Erythroblast (primary cell): ENCODE results near the gene OSBPL9.

ENCODE experiments used
- GATA1 ChIP-seq: IDR thresholded peaks from 2 replicates; pipeline ENCODE4 v1.6.1; 2011; ENCODE audit warnings: low read depth, mild to moderate bottlenecking, control low read depth, low read length, moderate library complexity
- POLR2A ChIP-seq: IDR thresholded peaks from 2 replicates; pipeline ENCODE4 v1.6.1; 2011; ENCODE audit warnings: mild to moderate bottlenecking, low read length

- no peak for TF ChIP-seq POLR2A
- no peak for TF ChIP-seq GATA1
Observed at GRCh38 chr1:51745304-51745570, 128.3 kb downstream of the OSBPL9 start.
